ENCODE data around the gene PRICKLE2.

PRICKLE2 gene

DNA sequence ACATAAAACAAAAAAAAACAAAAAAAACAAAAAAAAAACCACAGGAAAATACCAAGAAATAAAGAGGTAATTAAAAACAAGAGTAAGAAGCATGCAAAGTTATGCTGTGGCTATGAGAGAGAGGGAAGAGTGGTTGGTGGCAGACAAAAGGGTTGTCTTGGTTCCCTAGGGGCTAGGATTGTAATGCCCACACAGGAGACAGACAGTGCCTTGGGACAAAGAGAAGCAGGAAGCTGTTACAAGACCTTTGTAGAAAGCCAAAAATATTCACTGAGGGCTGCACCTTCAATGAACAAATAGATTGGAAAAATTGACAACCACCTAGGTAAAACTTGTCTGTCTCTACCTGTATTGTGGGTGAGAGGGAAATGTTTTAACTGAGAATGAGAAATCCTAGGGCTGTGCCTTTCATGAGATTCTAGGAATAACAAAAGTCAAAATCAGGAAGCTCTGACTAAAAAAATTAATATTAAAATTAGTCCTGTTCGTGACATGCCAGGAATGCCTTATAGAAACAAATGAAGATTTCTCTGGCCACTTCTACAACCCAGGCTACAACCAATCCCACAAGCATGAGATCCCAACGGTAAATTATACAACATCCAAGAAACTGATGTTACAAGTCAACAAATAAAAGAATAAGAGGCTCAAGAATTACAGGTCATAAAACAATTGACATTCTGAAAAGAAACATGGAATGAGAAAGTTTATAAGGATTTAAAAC is 45.0 kb upstream of the PRICKLE2 start:
- no peak overlapping the region for H4K8ac ChIP-seq (ENCODE audit: low read depth, low read length)
- H3K79me2 ChIP-seq (ENCODE audit: control insufficient read depth, insufficient read depth, low read length), result no peaks in the 10 kb centered on the region
- no peak overlapping the region for H3K4ac ChIP-seq (ENCODE audit: low read depth, low read length)
- H4K5ac ChIP-seq (ENCODE audit: low read length), result no peak overlapping the region
- H3K79me1 ChIP-seq (ENCODE audit: low read length), result no peaks in the 10 kb centered on the region
- H3K36me3 ChIP-seq (ENCODE audit: control insufficient read depth, insufficient read depth, low read length), result no peaks in the 10 kb centered on the region
- no peak overlapping the region for H2BK15ac ChIP-seq (replicated peaks; ENCODE audit: low read depth)
- no peak overlapping the region for H3K56ac ChIP-seq (ENCODE audit: low read length)
- no peak overlapping the region for H3K4me3 ChIP-seq (ENCODE audit: low read length)
- no peak overlapping the region for H2AK5ac ChIP-seq (ENCODE audit: low read length)
- no CpG with 5 or more reads among the region's 2 CpGs for WGBS (ENCODE audit: extremely low coverage, insufficient coverage, low lambda C conversion rate)
- H3K27me3 ChIP-seq (ENCODE audit: insufficient read depth, low read length, poor library complexity), result no peaks in the 10 kb centered on the region
- H2BK120ac ChIP-seq (ENCODE audit: low read depth, low read length), result no peak overlapping the region
- no peak overlapping the region for H2BK5ac ChIP-seq (ENCODE audit: low read length)
- no peak overlapping the region for H3K4me2 ChIP-seq (ENCODE audit: low read length)
- no peak overlapping the region for H3K23ac ChIP-seq (ENCODE audit: low read length)
- H3K9ac ChIP-seq (ENCODE audit: low read length), result no peak overlapping the region
- no peak for DNase-seq
- peaks cover 3% of the 10 kb centered on the region for H3K4me1 ChIP-seq (ENCODE audit: control insufficient read depth, low read depth, low read length)
- H3K18ac ChIP-seq (ENCODE audit: low read length), result no peak overlapping the region
- peak overlapping the region; percentile 6 for H3K27ac ChIP-seq (ENCODE audit: low read depth, low read length)

DNA sequence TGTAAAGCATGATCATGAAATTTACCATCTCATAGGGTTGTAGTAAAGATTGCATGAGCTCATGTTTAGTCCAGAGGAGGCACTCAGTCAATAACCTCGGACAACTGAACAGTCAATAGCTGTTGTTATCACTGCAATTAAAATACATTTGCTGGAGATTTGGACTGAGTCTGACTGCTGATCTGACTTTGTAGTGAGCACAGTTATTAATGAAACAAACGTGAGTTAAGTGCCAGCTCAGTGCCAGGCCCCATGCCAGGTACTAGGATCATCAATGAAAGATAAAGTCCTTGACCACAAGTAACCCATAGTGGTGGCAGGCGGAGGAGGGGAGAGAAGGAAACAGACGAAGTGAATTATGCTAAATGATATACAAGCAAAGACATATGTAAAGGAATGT is 43.7 kb upstream of the PRICKLE2 start:
- no peak overlapping the region for H3K56ac ChIP-seq (ENCODE audit: low read length)
- H2AK5ac ChIP-seq (ENCODE audit: low read length), result no peak overlapping the region
- no peak overlapping the region for H4K8ac ChIP-seq (ENCODE audit: low read depth, low read length)
- DNase-seq, result no peak
- no CpG with 5 or more reads among the region's 4 CpGs for WGBS (ENCODE audit: extremely low coverage, insufficient coverage, low lambda C conversion rate)
- H2BK15ac ChIP-seq (replicated peaks; ENCODE audit: low read depth), result no peak overlapping the region
- no peak overlapping the region for H2BK120ac ChIP-seq (ENCODE audit: low read depth, low read length)
- no peak overlapping the region for H2BK5ac ChIP-seq (ENCODE audit: low read length)
- H3K27me3 ChIP-seq (ENCODE audit: insufficient read depth, low read length, poor library complexity), result no peaks in the 10 kb centered on the region
- H3K18ac ChIP-seq (ENCODE audit: low read length), result no peak overlapping the region
- H3K27ac ChIP-seq (ENCODE audit: low read depth, low read length), result no peak overlapping the region
- H4K5ac ChIP-seq (ENCODE audit: low read length), result no peak overlapping the region
- no peak overlapping the region for H3K23ac ChIP-seq (ENCODE audit: low read length)
- no peak overlapping the region for H3K4me3 ChIP-seq (ENCODE audit: low read length)
- no peaks in the 10 kb centered on the region for H3K36me3 ChIP-seq (ENCODE audit: control insufficient read depth, insufficient read depth, low read length)
- H3K79me1 ChIP-seq (ENCODE audit: low read length), result no peaks in the 10 kb centered on the region
- H3K9ac ChIP-seq (ENCODE audit: low read length), result no peak overlapping the region
- H3K4me2 ChIP-seq (ENCODE audit: low read length), result no peak overlapping the region
- H3K4me1 ChIP-seq (ENCODE audit: control insufficient read depth, low read depth, low read length), result peaks cover 3% of the 10 kb centered on the region
- no peak overlapping the region for H3K4ac ChIP-seq (ENCODE audit: low read depth, low read length)
- no peaks in the 10 kb centered on the region for H3K79me2 ChIP-seq (ENCODE audit: control insufficient read depth, insufficient read depth, low read length)

DNA sequence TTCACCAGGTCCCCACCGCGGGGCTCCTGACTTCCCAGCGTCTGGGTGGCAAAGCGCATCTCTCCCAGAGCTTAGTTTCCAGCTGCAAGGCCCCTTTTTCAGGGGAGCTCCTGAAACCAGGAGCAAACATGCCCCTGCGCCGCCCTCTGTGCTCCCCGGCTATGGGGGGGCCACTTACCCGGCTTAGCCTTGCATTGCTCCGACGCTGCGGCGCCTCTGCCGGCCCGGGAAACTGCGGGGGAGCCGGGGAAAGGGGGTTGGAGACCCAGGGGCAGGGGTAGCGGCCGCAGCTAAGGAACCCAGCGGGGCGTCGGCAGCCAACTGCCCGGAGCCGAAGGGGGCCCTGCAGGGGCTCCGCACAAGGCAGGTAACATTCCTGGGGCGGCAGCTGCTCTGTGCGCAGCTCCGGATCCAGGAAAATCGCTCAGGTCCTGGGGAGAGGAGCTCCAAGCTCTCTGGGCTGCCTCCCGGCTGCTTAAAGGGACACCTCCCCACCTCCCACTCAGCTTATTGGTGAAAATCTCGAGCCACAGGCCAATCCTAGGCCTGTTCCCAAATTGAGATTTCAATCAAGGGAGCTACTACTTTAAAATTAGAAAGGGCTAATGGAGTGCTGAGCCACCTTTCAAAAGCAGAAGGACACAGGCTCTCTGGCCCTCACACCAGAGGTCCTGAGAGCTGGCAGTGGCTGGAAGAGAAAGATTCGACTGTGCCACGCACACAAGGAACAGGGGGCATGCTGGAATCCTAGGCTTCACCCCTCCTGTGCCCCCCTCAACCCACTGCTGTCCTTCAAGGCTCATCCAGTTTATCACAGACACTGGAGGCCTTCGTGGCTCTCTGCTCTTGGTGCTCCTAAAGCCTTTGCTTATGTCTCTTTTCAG is 42.7 kb upstream of the PRICKLE2 start:
- WGBS (ENCODE audit: extremely low coverage, insufficient coverage, low lambda C conversion rate), result no CpG with 5 or more reads among the region's 33 CpGs
- Histone ChIP-seq H3K4ac (ENCODE audit: low read depth, low read length) (peak overlapping the region; percentile 77), H4K5ac (ENCODE audit: low read length) (peak overlapping the region; percentile 77), H4K8ac (ENCODE audit: low read depth, low read length) (no peak overlapping the region), H3K56ac (ENCODE audit: low read length) (peak overlapping the region; percentile 82), H3K4me3 (ENCODE audit: low read length) (peak overlapping the region; percentile 41), H3K18ac (ENCODE audit: low read length) (peak overlapping the region; percentile 85), H2BK5ac (ENCODE audit: low read length) (no peak overlapping the region), H3K79me2 (ENCODE audit: control insufficient read depth, insufficient read depth, low read length) (no peaks in the 10 kb centered on the region), H3K4me2 (ENCODE audit: low read length) (peak overlapping the region; percentile 49), H3K79me1 (ENCODE audit: low read length) (no peaks in the 10 kb centered on the region), H3K4me1 (ENCODE audit: control insufficient read depth, low read depth, low read length) (peaks cover 3% of the 10 kb centered on the region), H2BK120ac (ENCODE audit: low read depth, low read length) (no peak overlapping the region), H3K27me3 (ENCODE audit: insufficient read depth, low read length, poor library complexity) (no peaks in the 10 kb centered on the region), H3K9ac (ENCODE audit: low read length) (peak overlapping the region; percentile 61), H3K23ac (ENCODE audit: low read length) (no peak overlapping the region), H2BK15ac (replicated peaks; ENCODE audit: low read depth) (no peak overlapping the region), H3K36me3 (ENCODE audit: control insufficient read depth, insufficient read depth, low read length) (no peaks in the 10 kb centered on the region), H3K27ac (ENCODE audit: low read depth, low read length) (no peak overlapping the region), H2AK5ac (ENCODE audit: low read length) (no peak overlapping the region)
- peak; percentile 85 for DNase-seq

DNA sequence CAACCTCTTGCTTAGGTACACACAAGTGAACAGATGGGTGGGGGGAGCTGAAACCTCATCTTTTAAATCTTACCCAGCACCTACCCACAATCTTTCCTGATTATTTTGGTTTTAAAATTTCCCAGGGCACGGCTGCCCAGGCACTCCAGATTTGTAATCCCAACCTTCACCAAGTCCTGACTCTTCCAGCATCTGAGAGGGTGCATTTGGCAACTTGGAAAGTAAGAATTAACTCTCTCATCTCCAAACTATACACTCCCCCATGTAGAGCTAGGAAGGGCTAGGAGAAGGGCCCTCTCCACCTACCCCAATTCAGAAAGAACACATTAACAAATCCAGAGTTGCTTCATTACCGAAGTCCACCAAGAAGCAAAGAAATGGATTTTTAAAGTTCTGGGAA is 41.7 kb upstream of the PRICKLE2 start:
- no peak overlapping the region for H3K23ac ChIP-seq (ENCODE audit: low read length)
- H2BK15ac ChIP-seq (replicated peaks; ENCODE audit: low read depth), result peak overlapping the region; percentile 28
- H3K79me1 ChIP-seq (ENCODE audit: low read length), result no peaks in the 10 kb centered on the region
- H4K5ac ChIP-seq (ENCODE audit: low read length), result no peak overlapping the region
- no peak overlapping the region for H3K9ac ChIP-seq (ENCODE audit: low read length)
- H3K4me2 ChIP-seq (ENCODE audit: low read length), result no peak overlapping the region
- peak overlapping the region; percentile 69 for H3K18ac ChIP-seq (ENCODE audit: low read length)
- no peaks in the 10 kb centered on the region for H3K27me3 ChIP-seq (ENCODE audit: insufficient read depth, low read length, poor library complexity)
- no peaks in the 10 kb centered on the region for H3K36me3 ChIP-seq (ENCODE audit: control insufficient read depth, insufficient read depth, low read length)
- no peaks in the 10 kb centered on the region for H3K79me2 ChIP-seq (ENCODE audit: control insufficient read depth, insufficient read depth, low read length)
- peak overlapping the region; percentile 82 for H4K8ac ChIP-seq (ENCODE audit: low read depth, low read length)
- DNase-seq, result no peak
- no peak overlapping the region for H2BK5ac ChIP-seq (ENCODE audit: low read length)
- H3K27ac ChIP-seq (ENCODE audit: low read depth, low read length), result no peak overlapping the region
- H3K4ac ChIP-seq (ENCODE audit: low read depth, low read length), result no peak overlapping the region
- no CpG with 5 or more reads among the region's 2 CpGs for WGBS (ENCODE audit: extremely low coverage, insufficient coverage, low lambda C conversion rate)
- H3K4me1 ChIP-seq (ENCODE audit: control insufficient read depth, low read depth, low read length), result peaks cover 3% of the 10 kb centered on the region
- no peak overlapping the region for H3K56ac ChIP-seq (ENCODE audit: low read length)
- H2BK120ac ChIP-seq (ENCODE audit: low read depth, low read length), result no peak overlapping the region
- no peak overlapping the region for H3K4me3 ChIP-seq (ENCODE audit: low read length)
- H2AK5ac ChIP-seq (ENCODE audit: low read length), result no peak overlapping the region

DNA sequence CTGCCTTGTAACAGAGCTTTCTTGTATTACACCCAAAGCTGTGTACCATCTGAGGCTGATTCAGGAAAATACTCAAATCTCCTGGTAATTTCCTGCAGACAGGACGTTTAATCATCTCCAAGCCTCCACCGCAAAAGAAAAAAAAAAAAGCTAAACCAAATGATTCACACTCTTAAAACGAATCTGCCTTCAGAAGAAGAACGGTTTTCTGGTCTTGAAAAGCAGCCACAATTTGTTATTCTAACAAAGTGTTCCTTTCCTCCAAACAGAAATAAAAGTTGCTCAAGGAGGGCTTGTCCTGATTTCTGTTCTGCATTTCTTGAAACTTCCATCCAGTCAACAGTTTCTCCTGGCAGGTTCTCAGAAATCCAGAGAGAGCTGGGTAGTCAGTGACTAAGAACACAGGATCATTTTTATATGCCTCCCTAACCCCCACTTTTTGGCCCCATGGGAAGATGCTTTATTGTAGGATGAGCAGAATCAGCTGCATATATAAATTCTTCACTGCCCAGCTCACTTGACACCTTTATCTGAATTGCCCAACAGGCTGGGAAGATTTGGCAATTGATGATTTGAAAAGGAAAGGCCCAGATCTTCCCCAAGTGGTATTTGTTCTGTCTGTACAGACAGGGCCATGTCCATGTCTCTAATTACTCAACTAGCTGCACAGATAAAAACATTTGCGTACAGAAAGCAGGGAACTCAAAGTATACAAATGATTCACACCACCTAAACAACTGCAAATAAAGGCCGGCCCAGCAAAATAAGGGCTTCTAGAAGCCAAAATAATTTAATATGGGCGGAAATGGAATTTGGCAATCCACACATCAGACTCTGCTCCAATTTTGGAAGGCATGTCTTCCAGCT is 41.0 kb upstream of the PRICKLE2 start:
- no CpG with 5 or more reads among the region's 7 CpGs for WGBS (ENCODE audit: extremely low coverage, insufficient coverage, low lambda C conversion rate)
- Histone ChIP-seq H3K27ac (ENCODE audit: low read depth, low read length) (no peak overlapping the region), H4K8ac (ENCODE audit: low read depth, low read length) (no peak overlapping the region)

More for the DNA sequence above, 41.0 kb upstream of the PRICKLE2 start:
- no peaks in the 10 kb centered on the region for H3K79me2 ChIP-seq (ENCODE audit: control insufficient read depth, insufficient read depth, low read length)
- no peak overlapping the region for H2BK5ac ChIP-seq (ENCODE audit: low read length)
- no peak overlapping the region for H2AK5ac ChIP-seq (ENCODE audit: low read length)
- no peak for DNase-seq
- H3K79me1 ChIP-seq (ENCODE audit: low read length), result no peaks in the 10 kb centered on the region
- no peaks in the 10 kb centered on the region for H3K36me3 ChIP-seq (ENCODE audit: control insufficient read depth, insufficient read depth, low read length)
- H4K5ac ChIP-seq (ENCODE audit: low read length), result no peak overlapping the region
- H3K4me3 ChIP-seq (ENCODE audit: low read length), result no peak overlapping the region
- H3K4me2 ChIP-seq (ENCODE audit: low read length), result no peak overlapping the region
- no peak overlapping the region for H3K23ac ChIP-seq (ENCODE audit: low read length)
- no peak overlapping the region for H3K56ac ChIP-seq (ENCODE audit: low read length)
- H2BK15ac ChIP-seq (replicated peaks; ENCODE audit: low read depth), result no peak overlapping the region
- no peak overlapping the region for H3K9ac ChIP-seq (ENCODE audit: low read length)
- peaks cover 3% of the 10 kb centered on the region for H3K4me1 ChIP-seq (ENCODE audit: control insufficient read depth, low read depth, low read length)
- no peak overlapping the region for H3K4ac ChIP-seq (ENCODE audit: low read depth, low read length)
- no peak overlapping the region for H2BK120ac ChIP-seq (ENCODE audit: low read depth, low read length)
- H3K18ac ChIP-seq (ENCODE audit: low read length), result no peak overlapping the region
- H3K27me3 ChIP-seq (ENCODE audit: insufficient read depth, low read length, poor library complexity), result no peaks in the 10 kb centered on the region
